IPS-20b (cell line): Measurements from ENCODE around the gene CUL4B.
"Not testable (repeated sequence)": the region's sequence is repeated elsewhere in the genome, so short reads cannot be mapped to it uniquely, and the experiment has no call there.

Experiments used
- H3K27ac ChIP-seq: one replicate; pipeline ENCODE4 v1.5.1; 2013; ENCODE audit warnings: low read length
- H3K27me3 ChIP-seq: 2 replicates; pipeline ENCODE4 v1.6.1; 2013; ENCODE audit warnings: mild to moderate bottlenecking, low read length, inconsistent platforms; ENCODE audit not compliant: insufficient read depth
- H3K36me3 ChIP-seq: 2 replicates; pipeline ENCODE4 v1.6.1; 2013; ENCODE audit warnings: low read depth, mild to moderate bottlenecking, inconsistent platforms, low read length, moderate library complexity; ENCODE audit not compliant: insufficient read depth
- H3K4me1 ChIP-seq: 2 replicates; pipeline ENCODE4 v1.6.1; 2013; ENCODE audit warnings: mild to moderate bottlenecking, control low read depth, inconsistent platforms, low read length, moderate library complexity; ENCODE audit not compliant: insufficient read depth
- H3K4me3 ChIP-seq: 2 replicates; pipeline ENCODE4 v1.5.1; 2013; ENCODE audit warnings: mild to moderate bottlenecking, low read length, inconsistent platforms
- H3K9ac ChIP-seq: 2 replicates; pipeline ENCODE4 v1.6.1; 2013; ENCODE audit warnings: low read depth, mild to moderate bottlenecking, inconsistent platforms, low read length, moderate library complexity
- H3K9me3 ChIP-seq: 2 replicates; pipeline ENCODE4 v1.6.1; 2013; ENCODE audit warnings: mild to moderate bottlenecking, low read depth, low read length, inconsistent platforms; ENCODE audit not compliant: insufficient read depth

The CUL4B gene

DNA sequence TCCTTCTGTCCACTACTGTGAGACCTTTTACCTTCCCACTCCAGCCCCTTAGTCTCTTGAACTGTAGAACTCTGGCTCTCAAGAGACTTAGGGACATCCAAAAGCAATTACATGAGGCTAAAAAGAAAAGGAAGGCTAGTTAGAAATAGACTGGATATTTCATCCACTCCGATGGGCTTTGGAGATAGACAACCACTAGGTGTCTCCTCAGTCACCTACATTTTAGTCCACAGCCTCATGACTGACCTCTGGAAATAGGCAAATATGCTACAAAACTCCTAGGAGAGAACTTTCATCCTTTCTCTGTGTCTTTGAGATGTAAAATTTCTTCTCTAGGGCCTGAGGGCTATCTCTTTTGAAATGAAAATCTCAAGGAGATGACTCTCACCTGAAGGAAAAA, 46.5 kb downstream of the CUL4B start:
- Histone ChIP-seq H3K9ac (no peak overlapping the region), H3K9me3 (no peaks in the 10 kb centered on the region), H3K4me1 (peaks cover 3% of the 10 kb centered on the region; the same call in 1 of the 2 replicates), H3K4me3 (no peak overlapping the region), H3K27me3 (no peaks in the 10 kb centered on the region), H3K36me3 (no peaks in the 10 kb centered on the region), H3K27ac (no peak overlapping the region)

DNA sequence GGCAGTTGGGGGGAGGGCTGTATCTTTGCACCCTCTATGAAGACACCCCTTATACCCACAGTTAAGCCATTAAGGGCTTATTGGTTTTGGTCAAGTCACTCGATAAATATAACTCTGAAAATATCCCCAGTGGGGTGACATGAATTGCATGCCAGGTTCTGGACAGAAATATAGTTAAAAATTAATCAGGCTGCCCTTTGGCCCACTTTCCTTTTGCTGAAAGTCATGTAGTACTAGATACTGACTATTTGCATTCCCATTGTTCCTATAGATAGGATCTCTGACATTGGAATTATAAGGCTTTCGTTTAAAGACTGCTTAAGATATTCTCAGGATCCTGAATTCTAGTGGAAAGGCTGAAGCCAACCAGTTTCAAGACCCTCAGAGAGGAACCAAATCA, 48.1 kb downstream of the CUL4B start:
- Histone ChIP-seq H3K27ac (no peak overlapping the region), H3K9ac (no peak overlapping the region), H3K27me3 (no peaks in the 10 kb centered on the region), H3K9me3 (no peaks in the 10 kb centered on the region), H3K4me3 (no peak overlapping the region), H3K4me1 (peaks cover 3% of the 10 kb centered on the region; the same call in 1 of the 2 replicates), H3K36me3 (no peaks in the 10 kb centered on the region)

DNA sequence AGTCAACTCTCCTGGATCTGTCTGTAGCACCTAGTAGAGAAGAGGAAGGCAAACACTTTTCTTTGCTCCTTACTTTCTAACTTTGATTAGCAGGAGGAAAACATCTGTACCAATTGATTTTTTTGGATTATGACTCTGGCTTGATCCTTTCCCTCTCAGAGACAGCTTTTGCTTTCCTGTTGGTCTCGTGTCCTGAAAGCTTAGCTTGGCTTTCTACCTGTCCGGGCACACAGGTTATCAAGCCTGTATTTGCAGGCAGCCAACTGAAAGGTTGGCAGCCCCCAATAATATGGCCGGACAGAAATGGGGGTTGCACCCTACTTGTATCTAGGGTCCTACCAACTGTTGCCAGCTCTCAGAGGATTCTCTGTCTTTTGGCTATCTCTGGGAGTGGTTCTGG, 48.5 kb downstream of the CUL4B start:
- H3K27me3 ChIP-seq, result no peaks in the 10 kb centered on the region
- no peaks in the 10 kb centered on the region for H3K9me3 ChIP-seq
- H3K9ac ChIP-seq, result no peak overlapping the region
- no peak overlapping the region for H3K4me3 ChIP-seq
- peaks cover 3% of the 10 kb centered on the region; the same call in 1 of the 2 replicates for H3K4me1 ChIP-seq
- no peaks in the 10 kb centered on the region for H3K36me3 ChIP-seq
- H3K27ac ChIP-seq, result no peak overlapping the region

DNA sequence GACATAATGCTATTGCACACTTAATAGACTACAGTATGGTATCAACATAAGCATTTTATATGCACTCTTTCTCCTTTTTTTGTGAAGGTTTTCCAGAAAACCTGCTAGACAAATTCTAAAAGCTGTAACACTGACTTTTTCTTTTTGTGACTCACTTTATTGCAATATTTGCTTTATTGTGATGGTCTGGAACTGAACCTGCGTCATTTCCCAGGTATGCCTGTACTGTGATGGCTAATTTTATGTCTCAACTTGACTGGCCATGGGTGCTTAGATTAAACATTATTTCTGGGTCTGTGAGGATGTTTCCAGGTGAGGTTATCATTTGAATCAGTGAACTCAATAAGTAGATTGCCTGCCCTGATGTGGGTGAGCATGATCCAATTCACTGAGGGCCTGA, 56.2 kb downstream of the CUL4B start:
- no peaks in the 10 kb centered on the region for H3K9me3 ChIP-seq
- no peaks in the 10 kb centered on the region for H3K4me1 ChIP-seq
- H3K4me3 ChIP-seq, result no peak overlapping the region
- no peak overlapping the region for H3K27ac ChIP-seq
- H3K36me3 ChIP-seq, result no peaks in the 10 kb centered on the region
- H3K9ac ChIP-seq, result no peak overlapping the region
- no peaks in the 10 kb centered on the region for H3K27me3 ChIP-seq

DNA sequence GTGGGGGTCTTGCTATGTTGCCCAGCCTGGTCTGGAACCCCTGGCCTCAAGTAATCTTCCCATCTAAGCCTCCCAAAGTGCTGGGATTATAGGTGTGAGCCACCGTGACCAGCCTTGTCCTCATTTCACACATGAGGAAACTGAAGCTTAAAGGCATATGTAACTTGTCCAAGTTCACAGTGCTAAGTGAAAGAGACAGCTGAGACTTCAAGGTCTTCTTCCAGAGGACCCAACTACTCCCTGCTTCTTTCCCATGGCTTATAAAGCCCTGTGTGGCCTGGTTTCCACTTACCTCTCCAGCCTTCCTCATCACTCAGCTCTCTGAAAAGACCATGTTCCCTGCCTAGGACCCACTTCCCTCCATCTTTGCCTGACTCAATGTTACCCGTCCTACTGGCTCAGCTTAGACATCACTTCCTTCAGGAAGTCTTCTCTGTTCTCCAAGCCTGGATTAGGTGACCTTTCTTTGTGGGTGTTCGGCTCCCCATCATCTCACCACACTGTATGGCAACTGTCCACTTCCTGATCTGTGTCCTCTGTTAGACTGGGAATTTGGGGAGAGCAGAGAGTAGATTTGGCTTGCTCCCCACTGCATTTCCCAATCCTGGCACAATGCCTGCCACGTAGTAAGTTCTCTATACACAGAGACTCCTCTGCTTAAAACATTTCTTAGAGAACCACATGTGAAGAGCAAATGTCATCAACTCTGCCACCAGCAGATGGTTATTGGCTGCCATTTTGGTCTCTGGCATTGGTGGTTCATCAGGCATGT, 61.3 kb downstream of the CUL4B start:
- Histone ChIP-seq H3K9ac (no peak overlapping the region), H3K4me1 (no peaks in the 10 kb centered on the region), H3K27ac (no peak overlapping the region), H3K9me3 (no peaks in the 10 kb centered on the region), H3K27me3 (no peaks in the 10 kb centered on the region), H3K36me3 (no peaks in the 10 kb centered on the region), H3K4me3 (no peak overlapping the region)

DNA sequence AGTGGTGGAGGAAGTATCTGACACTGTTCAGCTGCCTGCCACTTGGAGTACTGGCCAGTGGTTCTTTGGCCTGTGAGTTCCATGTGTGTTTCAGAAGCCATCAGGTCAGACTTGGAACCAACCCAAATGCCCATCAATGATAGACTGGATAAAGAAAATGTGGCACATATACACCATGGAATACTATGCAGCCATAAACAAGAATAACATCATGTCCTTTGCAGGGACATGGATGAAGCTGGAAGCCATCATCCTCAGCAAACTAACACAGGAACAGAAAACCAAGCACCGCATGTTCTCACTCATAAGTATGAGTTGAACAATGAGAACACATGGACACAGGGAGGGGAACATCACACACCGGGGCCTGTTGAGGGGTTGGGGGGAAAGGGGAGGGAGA, 70.6 kb downstream of the CUL4B start:
- H3K4me1 ChIP-seq, H3K36me3 ChIP-seq, H3K9ac ChIP-seq, H3K4me3 ChIP-seq, H3K9me3 ChIP-seq, H3K27me3 ChIP-seq, H3K27ac ChIP-seq: not testable (repeated sequence)

DNA sequence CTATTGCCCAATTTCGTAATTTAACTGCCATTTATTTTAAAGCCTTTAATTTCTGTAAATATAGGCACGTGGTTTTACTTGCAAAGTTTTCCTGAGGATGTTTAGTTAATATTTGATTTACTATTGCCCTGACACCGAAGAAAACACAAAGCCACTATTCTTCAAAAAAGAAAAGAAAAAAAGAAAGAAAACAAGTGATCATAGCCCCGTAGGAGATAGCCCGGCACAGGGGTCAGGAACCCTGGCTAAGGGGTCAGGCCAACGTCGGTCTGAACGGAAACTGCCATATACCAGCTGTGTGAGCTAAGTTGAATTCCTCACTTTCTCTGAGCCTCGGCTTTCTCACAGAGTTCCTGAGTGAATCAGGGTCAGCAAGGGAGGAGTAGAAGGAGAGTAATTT, 74.0 kb downstream of the CUL4B start:
- Histone ChIP-seq H3K9ac (no peak overlapping the region), H3K4me1 (no peaks in the 10 kb centered on the region), H3K27ac (no peak overlapping the region), H3K9me3 (no peaks in the 10 kb centered on the region), H3K4me3 (no peak overlapping the region), H3K36me3 (no peaks in the 10 kb centered on the region), H3K27me3 (no peaks in the 10 kb centered on the region)

DNA sequence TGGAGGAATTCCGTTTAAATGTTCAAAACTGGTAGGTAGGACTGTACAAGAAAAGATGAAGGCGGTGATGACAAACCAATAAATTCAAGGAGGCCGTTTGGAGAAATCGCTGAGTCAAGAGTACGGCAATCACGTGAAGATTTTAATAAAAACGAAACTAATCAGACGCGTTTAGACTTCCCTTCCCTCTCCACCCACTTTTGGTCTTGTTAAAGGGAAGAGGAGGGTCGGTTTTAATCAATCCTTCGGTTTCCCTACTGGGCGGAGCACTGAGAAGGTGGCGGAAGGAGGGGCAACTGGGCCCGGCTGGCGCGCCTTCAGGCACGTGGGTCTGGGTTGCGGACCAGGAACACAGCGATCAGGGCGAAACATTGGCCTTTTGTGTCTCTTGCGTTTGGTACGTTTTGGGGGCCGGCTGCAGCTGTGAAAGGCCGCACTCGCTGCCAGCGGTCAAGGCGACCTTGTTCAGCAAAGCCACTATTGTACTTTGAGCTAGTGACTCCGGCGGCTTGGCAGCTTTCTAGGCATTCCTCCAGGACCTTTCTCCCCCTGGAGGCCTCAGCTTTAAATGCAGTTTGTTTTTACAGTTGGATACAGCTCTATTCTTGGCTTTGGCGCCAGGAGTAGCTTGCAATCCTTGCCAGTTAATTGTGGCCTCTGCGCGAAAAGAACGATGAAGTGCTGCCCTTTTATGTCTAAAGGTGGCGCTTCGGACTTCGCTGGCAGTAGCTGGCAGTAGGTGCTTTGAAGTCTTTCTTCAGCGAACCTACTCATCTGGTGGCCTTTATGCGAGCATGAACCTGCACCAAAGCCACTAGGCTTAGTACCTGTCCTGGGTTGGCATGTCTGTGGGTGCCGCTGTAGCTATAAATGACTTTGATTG, 74.9 kb downstream of the CUL4B start:
- Histone ChIP-seq H3K4me3 (peak overlapping the region; percentile 68), H3K4me1 (no peaks in the 10 kb centered on the region), H3K27me3 (no peaks in the 10 kb centered on the region), H3K27ac (no peak overlapping the region), H3K9me3 (no peaks in the 10 kb centered on the region), H3K9ac (peak overlapping the region; percentile 83; the same call in 1 of the 2 replicates), H3K36me3 (no peaks in the 10 kb centered on the region)

DNA sequence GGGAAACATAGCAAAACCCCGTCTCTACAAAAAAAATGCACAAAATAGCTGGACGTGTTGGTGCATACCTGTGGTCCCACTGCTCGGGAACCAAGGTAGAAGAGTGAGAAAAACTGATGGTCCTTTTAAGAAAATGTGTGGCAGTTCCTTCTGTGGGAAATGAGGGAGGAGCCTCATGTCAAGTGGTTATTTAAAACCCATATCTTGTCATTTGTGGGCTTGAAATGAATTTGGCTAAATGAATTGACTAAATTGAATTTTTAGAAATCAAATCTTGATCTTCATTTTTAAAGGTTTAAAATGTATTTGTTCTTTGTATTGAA, 75.5 kb downstream of the CUL4B start:
- no peaks in the 10 kb centered on the region for H3K36me3 ChIP-seq
- no peaks in the 10 kb centered on the region for H3K27me3 ChIP-seq
- no peak overlapping the region for H3K27ac ChIP-seq
- H3K9me3 ChIP-seq, result no peaks in the 10 kb centered on the region
- no peaks in the 10 kb centered on the region for H3K4me1 ChIP-seq
- H3K4me3 ChIP-seq, result peak overlapping the region; percentile 68
- peak overlapping the region; percentile 83; the same call in 1 of the 2 replicates for H3K9ac ChIP-seq

DNA sequence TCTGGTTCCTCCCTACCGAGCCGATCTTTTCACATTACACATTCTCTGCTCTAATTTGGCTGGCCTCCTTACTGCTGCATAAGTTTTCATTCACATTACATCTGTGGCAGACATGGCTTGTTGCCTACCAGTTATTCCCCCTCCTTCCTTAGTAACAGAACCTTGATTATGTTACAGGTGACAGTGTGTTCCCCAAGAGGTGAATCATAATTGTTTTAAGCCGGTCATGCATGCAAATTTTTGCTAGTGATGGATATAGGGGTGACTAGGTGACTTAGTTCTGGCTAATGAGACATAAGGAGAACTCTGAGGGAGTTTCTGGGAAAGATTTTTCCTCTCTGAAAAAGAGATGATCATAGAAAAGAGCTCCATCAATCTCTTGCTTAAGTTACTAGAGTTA, 83.3 kb downstream of the CUL4B start:
- H3K4me1 ChIP-seq, result no peaks in the 10 kb centered on the region
- H3K27me3 ChIP-seq, result no peaks in the 10 kb centered on the region
- H3K9me3 ChIP-seq, result no peaks in the 10 kb centered on the region
- no peaks in the 10 kb centered on the region for H3K36me3 ChIP-seq
- no peak overlapping the region for H3K27ac ChIP-seq
- no peak overlapping the region for H3K4me3 ChIP-seq
- H3K9ac ChIP-seq, result no peak overlapping the region

DNA sequence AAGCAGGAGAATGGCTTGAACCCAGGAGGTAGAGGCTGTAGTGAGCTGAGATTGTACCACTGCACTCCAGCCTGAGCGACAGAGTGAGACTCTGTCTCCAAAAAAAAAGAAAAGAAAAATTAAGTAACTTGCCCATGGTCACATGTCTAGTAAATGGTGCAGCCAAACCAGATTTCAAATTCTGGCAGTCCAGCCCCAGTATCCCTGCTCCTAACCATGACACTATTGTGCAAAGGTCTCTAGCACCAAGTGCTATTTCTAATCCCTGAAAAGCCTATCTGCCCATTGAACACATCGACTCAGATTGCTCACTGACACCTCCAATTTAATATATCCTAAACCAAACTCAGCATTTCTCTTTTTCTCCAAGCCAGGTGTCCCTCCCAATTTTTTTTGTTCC, 84.0 kb downstream of the CUL4B start:
- Histone ChIP-seq H3K4me3 (no peak overlapping the region), H3K9ac (no peak overlapping the region), H3K27ac (no peak overlapping the region), H3K27me3 (no peaks in the 10 kb centered on the region), H3K36me3 (no peaks in the 10 kb centered on the region), H3K4me1 (no peaks in the 10 kb centered on the region), H3K9me3 (no peaks in the 10 kb centered on the region)

DNA sequence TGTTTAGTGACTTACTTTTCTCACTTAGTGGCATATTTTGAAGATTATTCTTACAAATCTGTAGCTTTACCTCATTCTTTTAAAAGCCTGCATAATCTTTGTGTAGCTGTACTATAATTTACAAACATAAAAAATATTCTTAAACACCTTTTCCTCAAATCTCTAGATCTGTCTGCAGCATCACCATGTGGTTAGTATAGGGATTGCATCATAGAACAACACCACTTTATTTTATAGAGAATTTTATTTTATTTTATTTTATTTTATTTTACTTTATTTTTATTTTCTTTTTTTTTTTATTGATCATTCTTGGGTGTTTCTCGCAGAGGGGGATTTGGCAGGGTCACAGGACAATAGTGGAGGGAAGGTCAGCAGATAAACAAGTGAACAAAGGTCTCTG, 85.3 kb downstream of the CUL4B start:
- not testable (repeated sequence) for H3K9ac ChIP-seq, H3K27ac ChIP-seq, H3K36me3 ChIP-seq, H3K9me3 ChIP-seq, H3K4me1 ChIP-seq, H3K4me3 ChIP-seq, H3K27me3 ChIP-seq
